ENCODE results near the gene ARL8A. TPM values are rescaled to one million over a fixed set of nuclear protein-coding genes. Genes with fewer than 3 reads are reported as not detected.

ARL8A gene
- total and polyA plus RNA-seq, 2 donors (not counting 1 experiment from before 2014, with no cell fraction given) = 67.6 to 70.7 TPM

GRCh38 chr1:202154766-202155477, 10.4 kb upstream of the ARL8A start:
- Mint-ChIP-seq H3K9me3 (ENCODE audit: insufficient read depth) (no peaks in the 10 kb centered on the region), H3K27ac (no peak overlapping the region), H3K27me3 (no peaks in the 10 kb centered on the region), H3K4me3 (no peak overlapping the region), H3K4me1 (peaks cover 36% of the 10 kb centered on the region)
- Histone ChIP-seq H2AFZ (ENCODE audit: insufficient read depth, low read depth, low read length, poor library complexity, severe bottlenecking) (no peak overlapping the region), H3K27ac (ENCODE audit: low read length in 2 of 2) (peak overlapping the region in 1 of 2 donors; percentile 16), H3K4me1 (ENCODE audit: control insufficient read depth in 2 of 2, insufficient read depth in 2 of 2, low read length in 2 of 2) (peaks cover 15 to 22% of the 10 kb centered on the region in 2 donors), H3K4me2 (replicated peaks; ENCODE audit: low read depth, low read length, poor library complexity, severe bottlenecking) (no peak overlapping the region), H3K79me2 (ENCODE audit: control insufficient read depth, insufficient read depth, low read length) (peaks cover 19% of the 10 kb centered on the region), H3K9me3 (ENCODE audit: control extremely low read depth in 1 of 3, control insufficient read depth in 2 of 3, insufficient read depth in 1 of 3, low read length in 2 of 3) (no peaks in the 10 kb centered on the region), H4K20me1 (ENCODE audit: control insufficient read depth, insufficient read depth, low read length, poor library complexity, severe bottlenecking) (peaks cover 7% of the 10 kb centered on the region), H3K9ac (ENCODE audit: low read length) (no peak overlapping the region), H3K4me3 (ENCODE audit: control extremely low read depth in 1 of 5, extremely low read depth in 1 of 5, insufficient read depth in 1 of 5, low read depth in 2 of 5, low read length in 4 of 5) (no peak overlapping the region), H3K27me3 (replicated peaks in 1 of 4; ENCODE audit: control extremely low read depth in 1 of 4, control insufficient read depth in 3 of 4, insufficient read depth in 4 of 4, low read length in 3 of 4) (no peaks in the 10 kb centered on the region), H3K36me3 (replicated peaks in 1 of 2; ENCODE audit: control extremely low read depth in 1 of 2, control insufficient read depth in 1 of 2, extremely low read depth in 1 of 2, insufficient read depth in 2 of 2, low read length in 1 of 2) (peaks cover 12 to 75% of the 10 kb centered on the region in 2 experiments)
- ChIA-PET CTCF (interaction anchor here (0.8 to 5.5 kb wide), 21 partner anchors 8 to 564 kb away, joined by 3 to 37 read pairs (median 5); partner anchors contain the start of genes ARL8A and LGR6), POLR2A (interaction anchor here (0.5 to 1.2 kb wide), 2 partner anchors 10 to 769 kb away, joined by 3 to 4 read pairs; partner anchors contain the start of gene ARL8A)
- WGBS (ENCODE audit: insufficient coverage) = 77% methylated on average over 9 of the region's 11 CpGs
- DNase-seq (peak; percentile 73), ATAC-seq (ENCODE audit: low read depth) (peak; percentile 80)
- intact Hi-C loops (cut with micrococcal nuclease) = loop anchor here (1.0 kb wide), 2 partner anchors 10 to 160 kb away; no protein-coding TSS in a partner anchor
- TF ChIP-seq EZH2 (IDR thresholded peaks at IDR 0.05; ENCODE audit: borderline replicate concordance, insufficient read depth, low read depth, low read length, poor library complexity, severe bottlenecking) = no peak
- TF ChIP-seq CTCF (IDR thresholded peaks at IDR 0.05) = peak; percentile 76

Data from B cell (primary cell).